CD4-positive, alpha-beta T cell treated with Interleukin-15 for 4 hours (primary cell): ENCODE measurements around the gene PRAMEF12.
"Not testable (repeated sequence)": the region's sequence is repeated elsewhere in the genome, so short reads cannot be mapped to it uniquely, and the experiment has no call there.

ENCODE experiments used
- DNase-seq: peaks from one replicate; pipeline ENCODE4 v3.0.0-alpha.2; 2020; ENCODE audit warnings: low spot score

The PRAMEF12 gene

DNA sequence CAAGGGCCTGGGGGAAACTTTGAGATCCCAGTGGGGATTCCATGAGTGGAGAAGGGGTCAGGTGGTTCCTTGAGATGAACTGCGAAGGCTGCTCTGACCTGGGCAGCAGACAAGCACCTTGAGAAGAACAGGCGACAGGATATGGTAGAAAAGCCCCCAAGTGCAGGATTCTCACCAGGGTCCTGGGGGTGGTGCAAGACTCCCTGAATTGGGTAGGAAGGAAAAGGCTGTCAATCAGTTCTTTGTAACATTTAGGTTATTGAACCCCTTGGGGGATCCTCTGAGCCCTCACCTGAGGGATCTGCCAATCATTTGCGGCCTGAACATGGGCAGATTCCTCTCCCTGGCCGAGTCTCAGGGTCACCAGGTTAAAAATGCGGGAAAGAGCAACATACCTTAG is 2.4 kb upstream of the PRAMEF12 start:
- DNase-seq, result no peak

DNA sequence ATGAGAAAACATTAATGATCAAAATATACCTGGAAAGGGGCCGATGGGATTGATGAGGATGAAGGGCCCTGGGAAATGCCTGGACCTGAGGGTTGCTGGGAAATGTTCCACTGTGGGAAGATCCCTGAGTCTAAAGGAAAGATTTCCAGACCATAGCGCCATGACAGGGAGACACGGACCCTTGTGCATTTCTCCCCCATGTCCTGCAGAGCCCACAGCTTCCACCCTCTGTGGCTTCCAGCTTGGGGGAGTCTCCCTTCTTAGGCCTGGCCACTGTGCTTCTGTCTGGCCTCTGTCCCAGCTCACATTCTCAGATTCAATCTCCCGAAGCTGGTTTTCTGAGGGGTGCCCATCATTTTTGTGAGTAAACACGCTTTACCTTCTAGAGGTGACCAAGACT is 1.0 kb upstream of the PRAMEF12 start:
- DNase-seq, result no peak

GRCh38 chr1:12774801-12775345 is 1.3 kb downstream of the PRAMEF12 start:
- DNase-seq, result no peak

DNA sequence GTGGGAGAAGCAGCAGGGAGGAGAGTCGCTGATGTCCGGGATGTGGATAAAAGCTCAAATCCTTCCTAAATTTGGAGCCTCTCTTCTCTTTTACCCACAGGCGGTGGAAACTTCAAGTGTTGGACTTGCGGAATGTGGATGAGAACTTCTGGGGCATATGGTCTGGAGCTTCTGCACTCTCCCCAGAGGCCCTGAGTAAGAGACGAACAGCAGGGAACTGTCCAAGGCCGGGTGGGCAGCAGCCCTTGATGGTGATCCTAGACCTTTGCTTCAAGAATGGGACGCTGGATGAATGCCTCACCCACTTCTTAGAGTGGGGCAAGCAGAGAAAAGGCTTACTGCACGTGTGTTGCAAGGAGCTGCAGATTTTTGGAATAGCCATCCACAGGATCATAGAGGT is 1.9 kb downstream of the PRAMEF12 start:
- DNase-seq, result no peak

- no peak for DNase-seq
Observed at GRCh38 chr1:12776801-12777557, 3.4 kb downstream of the PRAMEF12 start.

DNA sequence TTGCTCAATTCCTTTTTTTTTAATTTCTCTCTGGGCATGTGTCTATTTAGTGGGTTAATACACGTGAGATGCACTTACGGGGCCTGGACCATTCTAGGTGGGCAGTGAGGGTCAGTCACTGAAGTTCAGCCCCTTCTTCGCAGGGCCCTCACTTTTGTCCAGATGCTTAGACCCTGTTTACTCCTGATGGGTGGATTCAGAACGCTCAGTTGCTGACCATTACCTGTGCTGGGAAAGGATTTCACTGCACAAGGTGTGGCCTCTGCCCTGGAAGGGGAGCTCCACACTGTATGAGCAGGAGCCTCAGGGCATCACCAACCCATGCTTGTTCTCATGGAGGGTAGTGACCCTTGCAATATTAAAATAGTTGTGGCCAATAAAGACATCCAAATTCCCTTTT is 4.5 kb downstream of the PRAMEF12 start:
- DNase-seq, result no peak

GRCh38 chr1:12778907-12779306 is 5.4 kb downstream of the PRAMEF12 start:
- DNase-seq, result no peak

GRCh38 chr1:12781488-12781887 is 8.0 kb downstream of the PRAMEF12 start:
- DNase-seq, result not testable (repeated sequence)

DNA sequence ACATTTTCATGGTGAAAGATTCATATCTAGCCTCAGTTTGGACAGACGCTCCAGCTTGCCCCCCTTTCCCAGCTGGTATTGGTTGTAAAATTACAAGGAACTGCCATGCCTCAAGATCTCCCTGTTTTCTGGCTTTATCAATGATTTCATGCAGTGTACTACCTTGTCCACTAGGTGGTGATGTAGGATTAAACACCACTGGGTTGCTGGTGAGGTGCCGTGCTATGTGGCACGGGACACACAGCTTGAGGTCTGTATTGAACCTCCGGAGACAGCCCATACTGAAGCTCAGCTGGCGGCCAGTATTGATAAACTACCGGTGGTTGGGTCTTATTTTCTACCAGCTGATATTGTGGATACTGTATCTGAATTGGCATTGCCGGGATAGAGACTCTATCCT is 10.2 kb downstream of the PRAMEF12 start:
- not testable (repeated sequence) for DNase-seq

DNA sequence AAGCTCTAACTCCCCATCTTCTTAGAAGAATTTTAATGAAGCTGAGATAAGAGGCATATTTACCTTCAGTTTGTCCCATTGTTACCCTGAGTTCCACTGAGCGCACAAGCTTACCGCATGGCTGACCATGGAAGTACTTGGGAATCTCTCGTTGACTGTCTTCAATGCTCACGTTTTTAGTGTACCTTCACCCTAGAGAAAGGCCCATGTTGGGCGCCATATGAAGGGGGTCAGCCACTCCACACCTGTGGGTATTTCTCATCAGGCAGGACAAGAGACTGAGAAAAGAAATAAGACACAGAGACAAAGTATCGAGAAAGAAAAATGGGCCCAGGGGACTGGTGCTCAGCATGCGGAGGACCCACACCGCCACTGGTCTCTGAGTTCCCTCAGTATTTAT is 11.2 kb downstream of the PRAMEF12 start:
- not testable (repeated sequence) for DNase-seq

DNA sequence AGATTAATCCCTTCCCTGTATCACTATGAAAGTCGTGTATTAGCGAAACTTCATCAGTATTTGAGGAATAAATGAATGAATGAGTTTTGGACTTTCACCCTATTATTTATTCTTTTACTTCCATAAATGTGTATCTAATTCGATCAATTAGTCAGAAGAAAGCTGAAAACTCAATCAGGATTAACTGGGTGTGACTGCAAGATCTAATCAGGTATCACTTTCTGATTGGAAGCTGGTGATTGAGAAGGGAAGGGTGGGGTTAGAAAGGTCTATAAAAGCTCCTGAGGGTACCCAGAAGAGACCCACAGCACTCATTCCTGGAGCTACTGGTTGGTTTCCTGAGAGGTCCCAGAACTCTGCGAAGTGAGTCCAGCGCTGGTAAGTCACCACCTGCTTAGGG is 17.6 kb downstream of the PRAMEF12 start, which contains the start of gene PRAMEF1:
TSS of gene PRAMEF1 (plus strand) at position 301 of the 400 bp plus-strand sequence. CDS start 1,831 bp downstream, outside the sequence.
- DNase-seq, result not testable (repeated sequence)

DNA sequence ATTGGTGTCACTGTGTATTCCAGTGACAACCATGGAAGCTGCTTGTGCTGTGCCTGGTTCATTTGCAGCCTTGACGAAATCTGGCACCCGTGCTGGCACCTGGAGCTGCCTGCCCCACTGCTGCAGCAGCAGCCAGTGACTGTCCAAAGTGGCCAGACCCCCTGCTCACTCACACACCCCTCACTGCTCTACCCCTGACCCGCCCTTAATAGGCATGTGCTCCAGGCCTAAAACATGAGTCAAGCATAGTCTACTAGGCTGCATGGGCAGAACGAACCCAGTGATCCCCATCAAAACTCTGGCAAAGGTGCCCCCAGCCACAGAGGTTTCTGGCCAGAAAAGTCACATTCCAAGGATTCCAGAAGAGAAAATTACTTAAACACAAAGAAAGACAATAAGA is 25.4 kb downstream of the PRAMEF12 start:
- no peak for DNase-seq

DNA sequence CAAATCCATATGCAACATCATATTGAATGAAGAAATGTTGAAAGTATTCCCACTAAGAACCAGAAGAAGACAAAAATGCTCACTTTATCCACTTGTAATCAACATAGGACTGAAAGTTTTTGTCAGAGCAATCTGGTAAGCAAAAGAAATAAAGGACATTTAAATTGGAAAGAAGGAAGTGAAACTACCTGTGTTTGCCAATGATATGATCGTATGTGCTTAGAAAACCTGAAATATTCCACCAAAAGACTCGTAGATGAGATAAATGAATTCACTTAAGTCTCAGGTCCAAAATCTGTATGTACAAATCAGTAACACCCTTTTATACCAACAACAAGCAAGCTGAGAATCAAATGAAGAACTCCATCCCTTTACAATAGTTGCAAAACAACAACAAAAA is 26.2 kb downstream of the PRAMEF12 start:
- DNase-seq, result no peak

DNA sequence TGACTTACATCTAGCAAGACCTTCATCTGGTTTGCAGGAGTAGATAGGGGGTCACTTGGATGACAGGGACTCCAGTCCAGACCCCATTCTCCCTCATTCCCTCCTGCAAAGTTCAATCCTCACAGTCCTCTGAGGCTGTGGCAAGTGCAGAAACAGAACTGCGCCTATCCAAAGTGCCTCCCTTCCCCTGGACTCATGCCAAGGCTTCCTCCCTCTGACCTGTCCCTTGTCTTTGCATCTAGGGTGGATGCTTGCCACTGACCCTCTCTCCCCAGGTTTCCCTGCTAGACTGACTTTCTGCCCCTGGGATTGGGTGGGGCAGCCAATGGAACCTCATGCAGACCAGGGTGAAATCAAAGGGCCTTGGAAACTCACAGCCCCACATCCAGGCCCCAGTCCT is 36.4 kb downstream of the PRAMEF12 start:
- DNase-seq, result no peak

DNA sequence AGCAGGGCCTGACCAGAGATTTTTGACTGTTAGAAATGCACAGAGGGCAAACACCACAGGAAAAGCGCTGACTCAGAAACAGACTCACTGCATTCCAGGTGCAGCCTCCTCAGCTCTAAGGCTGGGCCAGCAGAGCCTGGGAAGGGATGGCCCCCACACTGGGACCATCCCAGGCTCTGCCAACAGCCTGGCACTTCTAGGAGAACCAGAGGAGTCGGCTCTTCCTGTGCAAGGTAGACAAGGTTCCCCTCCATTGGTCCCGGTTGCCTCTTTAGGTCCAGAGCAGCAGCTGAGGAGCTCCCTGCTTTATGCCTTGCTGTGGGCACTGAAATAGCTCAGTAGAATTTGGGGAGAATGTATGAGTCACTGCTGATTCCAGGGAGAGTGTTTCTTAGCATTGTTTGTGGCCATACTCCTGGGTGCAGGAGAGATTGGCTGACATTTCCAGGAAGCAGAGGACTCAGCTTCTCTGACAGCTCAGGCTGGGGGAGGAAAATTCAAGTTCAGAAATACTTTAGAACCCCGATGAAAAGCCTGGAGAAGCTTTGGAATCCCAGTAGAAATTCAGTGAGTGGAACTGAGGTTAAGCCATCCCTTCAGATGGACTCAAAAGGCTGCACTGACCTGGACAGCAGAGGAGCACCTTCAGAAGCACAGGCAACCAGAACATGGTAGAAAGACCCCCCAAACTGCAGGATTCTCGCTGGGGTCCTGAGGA is 37.3 kb downstream of the PRAMEF12 start:
- no peak for DNase-seq

- DNase-seq, result no peak
Observed at GRCh38 chr1:12811409-12811784, 37.9 kb downstream of the PRAMEF12 start.

DNA sequence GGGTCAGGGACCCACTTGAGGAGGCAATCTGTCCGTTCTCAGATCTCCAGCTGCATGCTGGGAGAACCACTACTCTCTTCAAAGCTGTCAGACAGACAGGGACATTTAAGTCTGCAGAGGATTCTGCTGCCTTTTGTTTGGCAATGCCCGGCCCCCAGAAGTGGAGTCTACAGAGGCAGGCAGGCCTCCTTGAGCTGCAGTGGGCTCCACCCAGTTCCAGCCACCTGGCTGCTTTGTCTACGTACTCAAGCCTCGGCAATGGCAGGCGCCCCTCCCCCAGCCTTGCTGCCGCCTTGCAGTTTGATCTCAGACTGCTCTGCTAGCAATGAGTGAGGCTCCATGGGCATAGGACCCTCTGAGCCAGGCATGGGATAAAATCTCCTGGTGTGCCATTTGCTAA is 45.5 kb downstream of the PRAMEF12 start:
- DNase-seq, result not testable (repeated sequence)
